ENCODE data around the gene TAF1A.

The TAF1A gene

GRCh38 chr1:222582099-222582774 is 7.5 kb downstream of the TAF1A start:
- peak; percentile 81 for DNase-seq (ENCODE audit: low read depth)
- no peak for TF ChIP-seq CTCF (IDR thresholded peaks at IDR 0.05; ENCODE audit: insufficient read depth, low read depth, low read length, missing control alignments)
- H3K4me3 ChIP-seq (ENCODE audit: low read length) = no peak overlapping the region

DNA sequence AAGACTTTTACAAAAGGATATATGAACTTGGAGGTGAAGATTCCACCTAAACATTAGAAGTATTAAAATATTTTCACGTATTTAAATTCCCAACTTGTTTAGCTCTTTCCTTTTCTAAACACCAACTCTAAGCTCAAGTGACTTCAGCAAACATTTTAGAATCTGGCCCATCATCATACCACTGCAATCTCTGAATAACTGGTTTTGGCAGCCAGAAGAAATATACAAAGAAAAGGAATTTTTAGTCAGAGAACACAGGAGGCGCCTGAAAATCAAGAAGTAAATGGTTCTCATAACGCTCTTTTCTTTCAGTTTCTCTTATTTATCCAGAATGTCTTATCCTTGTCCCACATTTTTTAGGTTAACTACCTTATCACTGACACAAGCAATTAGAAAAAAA is 10.4 kb downstream of the TAF1A start:
- H3K4me3 ChIP-seq (ENCODE audit: low read length) = no peak overlapping the region
- no peak for TF ChIP-seq CTCF (IDR thresholded peaks at IDR 0.05; ENCODE audit: insufficient read depth, low read depth, low read length, missing control alignments)
- DNase-seq (ENCODE audit: low read depth) = no peak

DNA sequence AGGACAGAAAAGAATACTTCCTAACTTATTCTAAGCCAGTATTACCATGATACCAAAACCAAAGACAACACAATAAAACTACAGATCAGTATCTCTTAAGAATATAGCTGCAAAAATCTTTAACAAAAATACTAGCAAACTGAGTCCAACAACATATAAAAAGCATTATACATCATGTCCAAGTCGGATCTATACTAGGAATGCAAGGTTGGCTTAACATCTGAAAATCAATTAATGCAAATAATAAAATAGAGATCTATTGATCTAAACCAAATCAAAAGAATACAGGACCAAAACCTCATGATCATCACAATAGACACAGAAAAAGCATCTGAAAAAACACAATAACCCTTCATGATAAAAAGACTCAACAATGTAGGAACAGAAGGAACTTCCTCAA is 18.9 kb downstream of the TAF1A start:
- no peak overlapping the region for H3K4me3 ChIP-seq (ENCODE audit: low read length)
- no peak for DNase-seq (ENCODE audit: low read depth)
- TF ChIP-seq CTCF (IDR thresholded peaks at IDR 0.05; ENCODE audit: insufficient read depth, low read depth, low read length, missing control alignments) = no peak

GRCh38 chr1:222561656-222562055 is 28.1 kb downstream of the TAF1A start:
- no peak for DNase-seq (ENCODE audit: low read depth)
- H3K4me3 ChIP-seq (ENCODE audit: low read length) = no peak overlapping the region
- TF ChIP-seq CTCF (IDR thresholded peaks at IDR 0.05; ENCODE audit: insufficient read depth, low read depth, low read length, missing control alignments) = peak; percentile 7

DNA sequence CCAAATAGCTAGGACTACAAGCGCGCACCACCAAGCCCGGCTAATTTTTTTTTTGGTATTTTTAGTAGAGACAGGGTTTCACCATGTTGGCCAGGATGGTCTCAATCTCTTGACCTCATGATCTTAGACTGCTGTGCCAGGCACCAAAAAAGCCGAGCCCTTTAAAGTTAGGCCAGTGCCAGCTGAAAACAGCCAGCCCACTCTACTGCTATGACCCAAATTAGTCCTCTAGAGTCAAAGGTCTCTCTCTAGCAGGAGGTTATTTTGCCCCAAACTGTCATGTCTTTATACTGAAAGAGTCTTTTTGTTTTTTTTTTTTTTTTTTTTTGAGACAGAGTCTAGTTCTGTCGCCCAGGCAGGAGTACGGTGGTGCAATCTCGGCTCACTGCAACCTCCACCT is 32.2 kb downstream of the TAF1A start:
- no peak for DNase-seq (ENCODE audit: low read depth)
- no peak overlapping the region for H3K4me3 ChIP-seq (ENCODE audit: low read length)
- TF ChIP-seq CTCF (IDR thresholded peaks at IDR 0.05; ENCODE audit: insufficient read depth, low read depth, low read length, missing control alignments) = no peak

- no peak for TF ChIP-seq CTCF (IDR thresholded peaks at IDR 0.05; ENCODE audit: insufficient read depth, low read depth, low read length, missing control alignments)
- H3K4me3 ChIP-seq (ENCODE audit: low read length) = no peak overlapping the region
- DNase-seq (ENCODE audit: low read depth) = no peak
These were observed 32.6 kb downstream of the TAF1A start for GRCh38 chr1:222557148-222557547.

GRCh38 chr1:222555992-222556615 is 33.6 kb downstream of the TAF1A start:
- DNase-seq (ENCODE audit: low read depth) = no peak
- H3K4me3 ChIP-seq (ENCODE audit: low read length) = no peak overlapping the region
- no peak for TF ChIP-seq CTCF (IDR thresholded peaks at IDR 0.05; ENCODE audit: insufficient read depth, low read depth, low read length, missing control alignments)

All from epithelial cell of esophagus (primary cell).